HG03139 (cell line): ENCODE results near the gene UBE2Z.
A peak's percentile ranks its signal among the peaks of the same experiment; 100 is the strongest.
"Not testable (repeated sequence)": the region's sequence is repeated elsewhere in the genome, so short reads cannot be mapped to it uniquely, and the experiment has no call there.

Experiments used
- ATAC-seq: cut with Tn5 transposase; IDR thresholded peaks from one replicate; pipeline ENCODE4 v1.9.1; 2021; ENCODE audit not compliant: unreplicated experiment

Gene UBE2Z

GRCh38 chr17:48903401-48903800 lies 4.8 kb upstream of the UBE2Z start:
- ATAC-seq = no peak

- no peak for ATAC-seq
Measured at GRCh38 chr17:48904428-48904827, 3.8 kb upstream of the UBE2Z start.

- no peak for ATAC-seq
Measured at GRCh38 chr17:48905987-48906515, 2.2 kb upstream of the UBE2Z start.

GRCh38 chr17:48907713-48908046 lies 527 bp upstream of the UBE2Z start:
- ATAC-seq = peak; percentile 5

GRCh38 chr17:48908853-48909394 lies 717 bp downstream of the UBE2Z start:
- peak; percentile 34 for ATAC-seq

- no peak for ATAC-seq
Measured at GRCh38 chr17:48909783-48910182, 1.6 kb downstream of the UBE2Z start.

- no peak for ATAC-seq
Measured at GRCh38 chr17:48910370-48910769, 2.2 kb downstream of the UBE2Z start.

GRCh38 chr17:48912476-48912875 lies 4.3 kb downstream of the UBE2Z start:
- ATAC-seq = no peak

GRCh38 chr17:48915459-48916282 lies 7.5 kb downstream of the UBE2Z start:
- peak; percentile 61 for ATAC-seq

GRCh38 chr17:48925251-48925990 lies 17.2 kb downstream of the UBE2Z start:
- no peak for ATAC-seq

- ATAC-seq = no peak
Measured at GRCh38 chr17:48925991-48926342, 17.8 kb downstream of the UBE2Z start.

GRCh38 chr17:48927978-48928745 lies 20.0 kb downstream of the UBE2Z start:
- ATAC-seq = no peak

- ATAC-seq = no peak
Measured at GRCh38 chr17:48928876-48929811, 20.9 kb downstream of the UBE2Z start.

GRCh38 chr17:48929812-48930165 lies 21.6 kb downstream of the UBE2Z start:
- ATAC-seq = no peak

- ATAC-seq = no peak
Measured at GRCh38 chr17:48930435-48930873, 22.2 kb downstream of the UBE2Z start.

- ATAC-seq = no peak
Measured at GRCh38 chr17:48933035-48933434, 24.8 kb downstream of the UBE2Z start.

- peak; percentile 71 for ATAC-seq
Measured at GRCh38 chr17:48944515-48945260, 36.5 kb downstream of the UBE2Z start, which contains the start of gene SNF8. Gene SNF8 (minus strand): TSS chr17:48944842. CDS start chr17:48944734, 108 bp downstream.

GRCh38 chr17:48945261-48945651 lies 37.0 kb downstream of the UBE2Z start:
- not testable (repeated sequence) for ATAC-seq

GRCh38 chr17:48951572-48951971 lies 43.4 kb downstream of the UBE2Z start:
- no peak for ATAC-seq
